ENCODE measurements around the gene LMO7. TPM values are rescaled to one million over a fixed set of nuclear protein-coding genes. Genes with fewer than 3 reads are reported as not detected.

LMO7 gene
- total and polyA plus RNA-seq, 4 donors: 17.5 to 69.6 (median 38.2) TPM

GRCh38 chr13:75879656-75880055, 243.5 kb downstream of the LMO7 start:
- WGBS: 90% methylated on average over 4 of the region's 4 CpGs
- Histone ChIP-seq H3K27ac (ENCODE audit: low read depth in 1 of 2, low read length in 2 of 2) (no peak overlapping the region), H3K4me1 (ENCODE audit: control insufficient read depth in 4 of 4, insufficient read depth in 4 of 4, low read length in 3 of 4) (peaks cover 0 to 6% (median 2%) of the 10 kb centered on the region in 4 donors), H3K4me3 (ENCODE audit: low read depth in 1 of 3, low read length in 3 of 3) (no peak overlapping the region), H3K9me3 (ENCODE audit: control insufficient read depth in 4 of 4, low read length in 3 of 4) (no peaks in the 10 kb centered on the region), H3K9ac (ENCODE audit: low read depth in 1 of 2, low read length in 2 of 2) (no peak overlapping the region), H3K36me3 (ENCODE audit: control insufficient read depth in 4 of 4, insufficient read depth in 3 of 4, low read depth in 1 of 4, low read length in 3 of 4) (no peaks in the 10 kb centered on the region), H3K27me3 (ENCODE audit: control insufficient read depth in 4 of 4, insufficient read depth in 4 of 4, low read length in 3 of 4) (no peaks in the 10 kb centered on the region)
- no peak for DNase-seq (ENCODE audit: low spot score)
- no peak for TF ChIP-seq NR2F2 (IDR thresholded peaks at IDR 0.05)
- TF ChIP-seq MAX (IDR thresholded peaks at IDR 0.05): no peak
- TF ChIP-seq SP1 (IDR thresholded peaks at IDR 0.05): no peak
- TF ChIP-seq JUND (IDR thresholded peaks at IDR 0.05): no peak

GRCh38 chr13:75881109-75881775, 245.1 kb downstream of the LMO7 start:
- H3K27me3 ChIP-seq (ENCODE audit: control insufficient read depth in 4 of 4, insufficient read depth in 4 of 4, low read length in 3 of 4): no peaks in the 10 kb centered on the region
- H3K9ac ChIP-seq (ENCODE audit: low read depth in 1 of 2, low read length in 2 of 2): no peak overlapping the region
- H3K27ac ChIP-seq (ENCODE audit: low read depth in 1 of 2, low read length in 2 of 2): no peak overlapping the region
- H3K4me1 ChIP-seq (ENCODE audit: control insufficient read depth in 4 of 4, insufficient read depth in 4 of 4, low read length in 3 of 4): peaks cover 0 to 6% (median 2%) of the 10 kb centered on the region in 4 donors
- no peak overlapping the region for H3K4me3 ChIP-seq (ENCODE audit: low read depth in 1 of 3, low read length in 3 of 3)
- H3K9me3 ChIP-seq (ENCODE audit: control insufficient read depth in 4 of 4, low read length in 3 of 4): no peaks in the 10 kb centered on the region
- H3K36me3 ChIP-seq (ENCODE audit: control insufficient read depth in 4 of 4, insufficient read depth in 3 of 4, low read depth in 1 of 4, low read length in 3 of 4): no peaks in the 10 kb centered on the region
- no peak for DNase-seq (ENCODE audit: low spot score)
- TF ChIP-seq RXRA (IDR thresholded peaks at IDR 0.05) (no peak), RAD21 (IDR thresholded peaks at IDR 0.05) (peak; percentile 16 to 32), ZBTB33 (IDR thresholded peaks at IDR 0.05) (no peak), JUND (IDR thresholded peaks at IDR 0.05) (no peak), HNF4A (conservative IDR thresholded peaks at IDR 0.05) (peak in 1 of 2 donors; percentile 6)
- WGBS: 38% methylated on average over 4 of the region's 4 CpGs

GRCh38 chr13:75882261-75882660, 246.1 kb downstream of the LMO7 start:
- Histone ChIP-seq H3K9ac (ENCODE audit: low read depth in 1 of 2, low read length in 2 of 2) (no peak overlapping the region), H3K4me1 (ENCODE audit: control insufficient read depth in 4 of 4, insufficient read depth in 4 of 4, low read length in 3 of 4) (peaks cover 0 to 6% (median 1%) of the 10 kb centered on the region in 4 donors), H3K36me3 (ENCODE audit: control insufficient read depth in 4 of 4, insufficient read depth in 3 of 4, low read depth in 1 of 4, low read length in 3 of 4) (no peaks in the 10 kb centered on the region), H3K9me3 (ENCODE audit: control insufficient read depth in 4 of 4, low read length in 3 of 4) (no peaks in the 10 kb centered on the region), H3K4me3 (ENCODE audit: low read depth in 1 of 3, low read length in 3 of 3) (no peak overlapping the region), H3K27me3 (ENCODE audit: control insufficient read depth in 4 of 4, insufficient read depth in 4 of 4, low read length in 3 of 4) (no peaks in the 10 kb centered on the region), H3K27ac (ENCODE audit: low read depth in 1 of 2, low read length in 2 of 2) (no peak overlapping the region)
- DNase-seq (ENCODE audit: low spot score): no peak
- 99% methylated on average over 1 of the region's 1 CpG for whole genome bisulfite sequencing
- no peak for TF ChIP-seq HNF4G (IDR thresholded peaks at IDR 0.05)
- TF ChIP-seq ATF3 (IDR thresholded peaks at IDR 0.05): no peak
- no peak for TF ChIP-seq FOXA1 (IDR thresholded peaks at IDR 0.05)
- no peak for TF ChIP-seq JUND (IDR thresholded peaks at IDR 0.05)
- no peak for TF ChIP-seq HNF4A (conservative IDR thresholded peaks at IDR 0.05)
- no peak for TF ChIP-seq MAX (IDR thresholded peaks at IDR 0.05)
- TF ChIP-seq CTCF (IDR thresholded peaks at IDR 0.05; ENCODE audit: low read depth, low read length, missing input control): no peak
- no peak for TF ChIP-seq EGR1 (IDR thresholded peaks at IDR 0.05; ENCODE audit: low read depth in 2 of 2)
- TF ChIP-seq ZBTB33 (IDR thresholded peaks at IDR 0.05): no peak
- TF ChIP-seq RXRA (IDR thresholded peaks at IDR 0.05): no peak
- no peak for TF ChIP-seq SP1 (IDR thresholded peaks at IDR 0.05)
- TF ChIP-seq YY1 (IDR thresholded peaks at IDR 0.05): no peak
- TF ChIP-seq NR2F2 (IDR thresholded peaks at IDR 0.05): no peak
- TF ChIP-seq RAD21 (IDR thresholded peaks at IDR 0.05): no peak
